NCI-H460 (cell line): Measurements from ENCODE around the gene TMEM170A. TPM values are rescaled to one million over a fixed set of nuclear protein-coding genes. Genes with fewer than 3 reads are reported as not detected.

Experiments
- DNase-seq: peaks from one replicate; pipeline ENCODE4 v3.0.0-alpha.2; 2016; ENCODE audit warnings: low read depth; ENCODE audit errors: extremely low read depth
- small RNA-seq, 2 experiments: library from RNA; depleted of rRNA; stranded (forward); fragments of <200 nt; gene quantifications; one replicate each; pipeline ENCODE3, GENCODE V24; 2014
- total RNA-seq: library from RNA; depleted of rRNA; stranded (reverse); fragments of >200 nt; shearing (Covaris generic); gene quantifications from 2 replicates; pipeline ENCODE4 v1.2.3, GENCODE V29; 2014; rRNA removed

TMEM170A gene
- total RNA-seq, 1 experiment from 2014 or later, result 27.5 TPM

- DNase-seq, result no peak
Observed at GRCh38 chr16:75406943-75407342, 57.5 kb downstream of the TMEM170A start.

- DNase-seq, result peak; percentile 15
Observed at GRCh38 chr16:75402821-75403475, 61.5 kb downstream of the TMEM170A start.

DNA sequence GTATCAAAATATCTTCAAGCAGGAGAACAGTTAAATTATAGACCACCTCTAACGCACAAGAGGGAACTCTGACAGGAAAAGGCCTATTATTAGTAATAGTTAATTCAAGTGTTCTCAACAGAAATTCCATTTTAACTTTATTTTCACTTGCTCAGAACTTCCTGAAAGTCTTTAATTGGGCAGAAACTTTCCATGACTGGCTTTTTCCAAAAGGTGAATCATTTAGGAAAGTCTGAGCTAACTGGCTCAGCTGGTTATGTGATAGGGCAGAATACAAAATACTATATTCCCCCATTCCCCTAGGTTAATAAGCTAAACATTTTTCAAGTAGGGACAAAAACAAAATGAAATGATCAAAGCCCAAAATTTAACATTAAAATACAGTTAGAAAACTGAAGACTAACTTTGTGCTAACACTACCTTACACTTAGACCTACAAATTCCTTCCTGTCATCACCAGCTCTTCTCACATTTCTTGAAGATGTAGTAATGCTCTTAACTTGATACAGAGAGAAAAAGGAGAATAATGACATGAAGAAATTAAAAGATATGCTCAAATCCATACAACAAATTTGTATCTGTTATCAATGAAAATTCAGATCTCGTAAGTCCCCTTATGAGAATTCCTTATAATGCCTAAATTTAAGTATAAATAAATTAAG, 62.2 kb downstream of the TMEM170A start:
- DNase-seq, result no peak

- no peak for DNase-seq
Observed at GRCh38 chr16:75401691-75402090, 62.8 kb downstream of the TMEM170A start.

DNA sequence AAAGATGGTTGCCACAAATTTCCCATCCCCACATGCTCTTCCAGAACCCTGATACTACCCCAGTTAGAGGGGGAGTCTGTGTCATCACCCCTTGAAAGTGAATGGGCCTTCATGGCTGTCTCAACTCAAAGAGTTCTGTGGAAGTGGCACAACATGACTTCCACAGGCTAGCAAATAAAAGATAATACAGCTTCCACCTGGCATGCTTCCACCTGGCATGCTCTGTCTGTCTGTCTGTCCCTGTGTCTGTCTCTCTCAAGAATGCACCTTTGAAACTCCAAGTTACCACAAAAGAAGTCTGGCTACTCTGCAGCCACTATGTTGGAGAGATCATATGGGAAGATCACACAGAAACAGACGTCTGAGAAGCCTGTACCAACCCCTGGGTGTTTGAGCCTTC, 66.2 kb downstream of the TMEM170A start:
- DNase-seq, result no peak

GRCh38 chr16:75394941-75395340, 69.5 kb downstream of the TMEM170A start:
- DNase-seq, result no peak

Small RNA genes within 50 kb of the gene (small RNA-seq; reads per million reads assigned to genes)
- gene RF00598, result 0 reads per million in 2 experiments

Other genes with a start within 250 kb of the TMEM170A start
- gene CTRB1, start 245.7 kb downstream of the TMEM170A start, total RNA-seq, result not detected in 2 replicates
- 9.9 and 10.3 TPM in 2 replicates for gene BCAR1, start 213.1 kb downstream of the TMEM170A start, total RNA-seq
- gene CFDP1, start 31.2 kb downstream of the TMEM170A start, total RNA-seq, result 22.9 and 23.7 TPM in 2 replicates
- 0.81 and 0.89 TPM in 2 replicates for gene CHST6, start 30.8 kb upstream of the TMEM170A start, total RNA-seq
- gene CHST5, start 71.4 kb upstream of the TMEM170A start, total RNA-seq, result 0.64 and 0.87 TPM in 2 replicates
- gene TMEM231, start 91.6 kb upstream of the TMEM170A start, total RNA-seq, result 13.0 and 14.7 TPM in 2 replicates
- 31.3 and 34.8 TPM in 2 replicates for gene GABARAPL2, start 101.7 kb upstream of the TMEM170A start, total RNA-seq
- 28.9 and 39.0 TPM in 2 replicates for gene ADAT1, start 158.6 kb upstream of the TMEM170A start, total RNA-seq
- 169 and 172 TPM in 2 replicates for gene KARS1, start 183.0 kb upstream of the TMEM170A start, total RNA-seq
- gene TERF2IP, start 183.1 kb upstream of the TMEM170A start, total RNA-seq, result 24.6 and 27.9 TPM in 2 replicates
- gene CPHXL2, start 212.3 kb upstream of the TMEM170A start, total RNA-seq, result not detected in 2 replicates
- gene DUXB, start 236.8 kb upstream of the TMEM170A start, total RNA-seq, result not detected in 2 replicates